ENCODE results near the gene MYO1B. TPM values are rescaled to one million over a fixed set of nuclear protein-coding genes. Genes with fewer than 3 reads are reported as not detected.
"Not testable (repeated sequence)": the region's sequence is repeated elsewhere in the genome, so short reads cannot be mapped to it uniquely, and the experiment has no call there.

The MYO1B gene
- total RNA-seq, 1 experiment from 2014 or later = 80.3 TPM

GRCh38 chr2:191453761-191454160 lies 208.6 kb downstream of the MYO1B start:
- Mint-ChIP-seq H3K4me3 (ENCODE audit: unreplicated experiment) (no peak overlapping the region), H3K27me3 (ENCODE audit: insufficient read depth, unreplicated experiment) (no peaks in the 10 kb centered on the region), H3K36me3 (ENCODE audit: insufficient read depth, unreplicated experiment) (no peaks in the 10 kb centered on the region), H3K9me3 (ENCODE audit: unreplicated experiment) (peaks cover 30% of the 10 kb centered on the region), H3K4me1 (ENCODE audit: low read depth, unreplicated experiment) (no peaks in the 10 kb centered on the region), H3K27ac (ENCODE audit: unreplicated experiment) (no peak overlapping the region)
- TF ChIP-seq CTCF (IDR thresholded peaks at IDR 0.05; ENCODE audit: insufficient read depth in 1 of 2, low read depth in 1 of 2, low read length in 1 of 2, severe bottlenecking in 1 of 2, unreplicated experiment in 1 of 2) = no peak
- no TSS peak for BruUV-seq (replicated peaks)
- Histone ChIP-seq H3K4me3 (ENCODE audit: low read depth, low read length) (no peak overlapping the region), H3K27me3 (replicated peaks; ENCODE audit: control insufficient read depth, insufficient read depth, low read length) (no peaks in the 10 kb centered on the region), H3K36me3 (ENCODE audit: control insufficient read depth, insufficient read depth, low read length) (no peaks in the 10 kb centered on the region), H3K9me3 (peaks cover 15% of the 10 kb centered on the region), H3K4me1 (no peaks in the 10 kb centered on the region)
- DNase-seq = no peak
- POLR2A ChIA-PET = no interaction called here
- intact Hi-C loops (cut with micrococcal nuclease; ENCODE audit: unreplicated experiment) = no loop called here
- CTCF ChIA-PET = no interaction called here

- CTCF ChIA-PET; POLR2A ChIA-PET; H3K4me3 Mint-ChIP-seq (ENCODE audit: unreplicated experiment); DNase-seq; H3K27ac Mint-ChIP-seq (ENCODE audit: unreplicated experiment); H3K36me3 Mint-ChIP-seq (ENCODE audit: insufficient read depth, unreplicated experiment); intact Hi-C loops (cut with micrococcal nuclease; ENCODE audit: unreplicated experiment); H3K4me3 ChIP-seq (ENCODE audit: low read depth, low read length); BruUV-seq (replicated peaks); H3K4me1 ChIP-seq; H3K27me3 Mint-ChIP-seq (ENCODE audit: insufficient read depth, unreplicated experiment); H3K27me3 ChIP-seq (replicated peaks; ENCODE audit: control insufficient read depth, insufficient read depth, low read length); H3K36me3 ChIP-seq (ENCODE audit: control insufficient read depth, insufficient read depth, low read length); H3K4me1 Mint-ChIP-seq (ENCODE audit: low read depth, unreplicated experiment): not testable (repeated sequence)
- H3K9me3 ChIP-seq = peaks cover 18% of the 10 kb centered on the region
- H3K9me3 Mint-ChIP-seq (ENCODE audit: unreplicated experiment) = peaks cover 25% of the 10 kb centered on the region
Measured at GRCh38 chr2:191456506-191456905, 211.3 kb downstream of the MYO1B start.

GRCh38 chr2:191459158-191459557 lies 214.0 kb downstream of the MYO1B start:
- Mint-ChIP-seq H3K4me1 (ENCODE audit: low read depth, unreplicated experiment) (peaks cover 9% of the 10 kb centered on the region), H3K27ac (ENCODE audit: unreplicated experiment) (no peak overlapping the region), H3K36me3 (ENCODE audit: insufficient read depth, unreplicated experiment) (no peaks in the 10 kb centered on the region), H3K4me3 (ENCODE audit: unreplicated experiment) (no peak overlapping the region), H3K9me3 (ENCODE audit: unreplicated experiment) (peaks cover 19% of the 10 kb centered on the region), H3K27me3 (ENCODE audit: insufficient read depth, unreplicated experiment) (no peaks in the 10 kb centered on the region)
- DNase-seq = no peak
- ChIA-PET POLR2A (no interaction called here), CTCF (no interaction called here)
- Histone ChIP-seq H3K9me3 (peaks cover 18% of the 10 kb centered on the region), H3K27me3 (replicated peaks; ENCODE audit: control insufficient read depth, insufficient read depth, low read length) (no peaks in the 10 kb centered on the region), H3K4me1 (no peaks in the 10 kb centered on the region), H3K36me3 (ENCODE audit: control insufficient read depth, insufficient read depth, low read length) (no peaks in the 10 kb centered on the region), H3K4me3 (ENCODE audit: low read depth, low read length) (no peak overlapping the region)
- BruUV-seq (replicated peaks) = no TSS peak
- intact Hi-C loops (cut with micrococcal nuclease; ENCODE audit: unreplicated experiment) = no loop called here
- no peak for TF ChIP-seq CTCF (IDR thresholded peaks at IDR 0.05; ENCODE audit: insufficient read depth in 1 of 2, low read depth in 1 of 2, low read length in 1 of 2, severe bottlenecking in 1 of 2, unreplicated experiment in 1 of 2)

GRCh38 chr2:191462370-191462769 lies 217.2 kb downstream of the MYO1B start:
- Mint-ChIP-seq H3K36me3 (ENCODE audit: insufficient read depth, unreplicated experiment) (no peaks in the 10 kb centered on the region), H3K27me3 (ENCODE audit: insufficient read depth, unreplicated experiment) (no peaks in the 10 kb centered on the region), H3K9me3 (ENCODE audit: unreplicated experiment) (peaks cover 15% of the 10 kb centered on the region), H3K4me1 (ENCODE audit: low read depth, unreplicated experiment) (peaks cover 9% of the 10 kb centered on the region), H3K4me3 (ENCODE audit: unreplicated experiment) (no peak overlapping the region), H3K27ac (ENCODE audit: unreplicated experiment) (no peak overlapping the region)
- Histone ChIP-seq H3K27me3 (replicated peaks; ENCODE audit: control insufficient read depth, insufficient read depth, low read length) (no peaks in the 10 kb centered on the region), H3K4me3 (ENCODE audit: low read depth, low read length) (no peak overlapping the region), H3K36me3 (ENCODE audit: control insufficient read depth, insufficient read depth, low read length) (no peaks in the 10 kb centered on the region), H3K9me3 (peaks cover 7% of the 10 kb centered on the region; the same call in 1 of the 2 replicates), H3K4me1 (no peaks in the 10 kb centered on the region)
- intact Hi-C loops (cut with micrococcal nuclease; ENCODE audit: unreplicated experiment) = no loop called here
- BruUV-seq (replicated peaks) = no TSS peak
- TF ChIP-seq CTCF (IDR thresholded peaks at IDR 0.05; ENCODE audit: insufficient read depth in 1 of 2, low read depth in 1 of 2, low read length in 1 of 2, severe bottlenecking in 1 of 2, unreplicated experiment in 1 of 2) = no peak
- ChIA-PET CTCF (no interaction called here), POLR2A (interaction anchor here (0.9 kb wide), 1 partner anchor 215 kb away, joined by 3 read pairs; the partner anchor contains the start of gene NABP1)
- no peak for DNase-seq
